HG02870 (cell line): ENCODE results near the gene NBL1.
"Not testable (repeated sequence)": the region's sequence is repeated elsewhere in the genome, so short reads cannot be mapped to it uniquely, and the experiment has no call there.

Source experiments
- ATAC-seq: cut with Tn5 transposase; IDR thresholded peaks from one replicate; pipeline ENCODE4 v1.9.1; 2021; ENCODE audit warnings: mild to moderate bottlenecking, moderate library complexity; ENCODE audit not compliant: unreplicated experiment

The NBL1 gene

GRCh38 chr1:19621274-19621950 is 22.7 kb upstream of the NBL1 start:
- no peak for ATAC-seq

GRCh38 chr1:19622204-19622603 is 21.9 kb upstream of the NBL1 start:
- no peak for ATAC-seq

GRCh38 chr1:19623523-19623922 is 20.6 kb upstream of the NBL1 start:
- ATAC-seq, result no peak

- ATAC-seq, result no peak
These were observed 18.7 kb upstream of the NBL1 start for GRCh38 chr1:19625291-19625937.

- no peak for ATAC-seq
These were observed 15.2 kb upstream of the NBL1 start for GRCh38 chr1:19628879-19629278.

GRCh38 chr1:19629357-19629756 is 14.8 kb upstream of the NBL1 start:
- no peak for ATAC-seq

- not testable (repeated sequence) for ATAC-seq
These were observed 13.9 kb upstream of the NBL1 start for GRCh38 chr1:19630192-19630591.

- no peak for ATAC-seq
These were observed 13.3 kb upstream of the NBL1 start for GRCh38 chr1:19630720-19631395.

GRCh38 chr1:19632211-19632610 is 11.9 kb upstream of the NBL1 start:
- ATAC-seq, result no peak

- no peak for ATAC-seq
These were observed 11.0 kb upstream of the NBL1 start for GRCh38 chr1:19633106-19633505.

GRCh38 chr1:19635064-19635463 is 9.0 kb upstream of the NBL1 start:
- not testable (repeated sequence) for ATAC-seq

GRCh38 chr1:19635646-19636045 is 8.5 kb upstream of the NBL1 start:
- ATAC-seq, result no peak

GRCh38 chr1:19636065-19636464 is 8.0 kb upstream of the NBL1 start:
- no peak for ATAC-seq

- ATAC-seq, result not testable (repeated sequence)
These were observed 7.4 kb upstream of the NBL1 start for GRCh38 chr1:19636749-19637148.

- no peak for ATAC-seq
These were observed 6.5 kb upstream of the NBL1 start for GRCh38 chr1:19637606-19638005.

- ATAC-seq, result not testable (repeated sequence)
These were observed 4.9 kb upstream of the NBL1 start for GRCh38 chr1:19639228-19639627.

- no peak for ATAC-seq
These were observed 4.1 kb upstream of the NBL1 start for GRCh38 chr1:19639999-19640362.

GRCh38 chr1:19640363-19641316 is 3.5 kb upstream of the NBL1 start:
- ATAC-seq, result no peak

GRCh38 chr1:19643121-19643520 is 990 bp upstream of the NBL1 start:
- ATAC-seq, result no peak

- no peak for ATAC-seq
These were observed 227 bp downstream of the NBL1 start for GRCh38 chr1:19644395-19644680.

GRCh38 chr1:19644681-19645410 is 735 bp downstream of the NBL1 start:
- ATAC-seq, result no peak
